AG10803 (cell line): ENCODE results near the gene NRXN2.

ENCODE experiments used
- DNase-seq: peaks from one replicate; pipeline ENCODE4 v3.0.0; 2010; ENCODE audit warnings: low read depth
- H3K4me3 ChIP-seq: 2 replicates; pipeline ENCODE4 v1.5.1; 2011; ENCODE audit warnings: mild to moderate bottlenecking, low read length, control low read depth
- TF ChIP-seq, protein P1 (sequence below): conservative IDR thresholded peaks from 2 replicates; pipeline ENCODE4 v1.5.1; 2011; ENCODE audit warnings: mild to moderate bottlenecking, low read length, control low read depth, inconsistent platforms

Gene NRXN2

DNA sequence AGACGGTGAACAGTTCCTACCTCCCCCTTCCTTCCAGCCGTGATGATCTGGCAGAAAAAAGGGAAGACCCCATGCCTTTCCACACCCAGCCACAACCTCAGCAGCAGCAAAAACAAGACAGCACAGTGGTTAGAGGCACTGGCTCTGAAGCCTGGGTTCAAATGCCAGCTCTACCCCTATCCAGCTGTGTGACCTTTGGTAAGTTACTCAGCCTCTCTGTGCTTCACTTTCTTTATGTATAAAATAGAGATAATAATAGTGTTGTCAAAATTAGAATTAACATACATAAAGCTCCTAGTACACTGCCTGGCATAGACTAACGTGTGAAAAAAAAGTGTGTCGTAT is 4.2 kb downstream of the NRXN2 start:
- no peak for DNase-seq
- TF ChIP-seq, protein P1, sequence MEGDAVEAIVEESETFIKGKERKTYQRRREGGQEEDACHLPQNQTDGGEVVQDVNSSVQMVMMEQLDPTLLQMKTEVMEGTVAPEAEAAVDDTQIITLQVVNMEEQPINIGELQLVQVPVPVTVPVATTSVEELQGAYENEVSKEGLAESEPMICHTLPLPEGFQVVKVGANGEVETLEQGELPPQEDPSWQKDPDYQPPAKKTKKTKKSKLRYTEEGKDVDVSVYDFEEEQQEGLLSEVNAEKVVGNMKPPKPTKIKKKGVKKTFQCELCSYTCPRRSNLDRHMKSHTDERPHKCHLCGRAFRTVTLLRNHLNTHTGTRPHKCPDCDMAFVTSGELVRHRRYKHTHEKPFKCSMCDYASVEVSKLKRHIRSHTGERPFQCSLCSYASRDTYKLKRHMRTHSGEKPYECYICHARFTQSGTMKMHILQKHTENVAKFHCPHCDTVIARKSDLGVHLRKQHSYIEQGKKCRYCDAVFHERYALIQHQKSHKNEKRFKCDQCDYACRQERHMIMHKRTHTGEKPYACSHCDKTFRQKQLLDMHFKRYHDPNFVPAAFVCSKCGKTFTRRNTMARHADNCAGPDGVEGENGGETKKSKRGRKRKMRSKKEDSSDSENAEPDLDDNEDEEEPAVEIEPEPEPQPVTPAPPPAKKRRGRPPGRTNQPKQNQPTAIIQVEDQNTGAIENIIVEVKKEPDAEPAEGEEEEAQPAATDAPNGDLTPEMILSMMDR = no peak
- H3K4me3 ChIP-seq = no peak overlapping the region

- TF ChIP-seq, protein P1 = no peak
- no peak for DNase-seq
These were observed 4.8 kb downstream of the NRXN2 start for GRCh38 chr11:64718084-64718779.

GRCh38 chr11:64717268-64717578 is 5.8 kb downstream of the NRXN2 start:
- TF ChIP-seq, protein P1 = no peak
- no peak for DNase-seq
- no peak overlapping the region for H3K4me3 ChIP-seq

More at GRCh38 chr11:64718084-64718779, 4.8 kb downstream of the NRXN2 start:
- H3K4me3 ChIP-seq = no peak overlapping the region

DNA sequence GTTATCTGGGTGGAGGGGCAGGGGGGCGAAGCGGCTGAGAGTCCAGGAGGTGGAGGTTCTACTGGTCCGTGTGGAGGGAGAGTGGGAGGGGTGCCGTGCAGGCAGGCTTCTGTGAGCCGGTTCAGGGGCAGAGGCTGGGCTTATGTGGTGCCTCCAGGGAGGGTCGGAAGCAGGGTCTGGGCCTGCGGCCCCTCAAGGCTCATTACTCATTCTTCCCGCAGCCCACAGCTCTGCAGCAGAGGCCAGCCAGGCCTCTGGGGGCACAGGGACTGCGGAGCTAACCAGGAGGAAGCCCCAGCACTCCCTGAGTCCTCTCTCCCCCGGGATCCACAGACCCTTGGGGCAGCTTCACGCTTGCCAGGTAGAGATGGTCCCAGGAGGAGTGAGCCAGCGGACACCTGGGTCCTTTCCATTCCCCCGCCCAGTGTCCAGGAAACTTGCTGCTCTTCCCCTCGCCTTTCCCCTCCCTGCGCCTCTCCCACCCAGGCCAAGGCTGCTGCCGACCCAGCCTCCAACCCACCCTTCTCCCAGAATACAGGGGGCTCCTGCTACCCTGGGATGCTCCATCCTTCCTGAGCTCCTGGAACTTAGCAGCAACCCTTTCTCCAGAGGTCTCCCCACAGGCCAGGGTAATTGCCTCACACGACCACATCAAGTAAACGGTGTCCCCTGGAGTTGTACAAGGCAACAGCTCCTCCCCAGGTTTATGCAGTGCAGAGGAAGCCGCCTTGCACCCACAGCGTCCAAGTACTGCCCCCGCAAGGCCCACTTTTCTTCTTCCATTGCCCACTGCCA is 6.3 kb downstream of the NRXN2 start:
- no peak for DNase-seq
- H3K4me3 ChIP-seq = no peak overlapping the region
- TF ChIP-seq, protein P1 = no peak

GRCh38 chr11:64715756-64716472 is 7.1 kb downstream of the NRXN2 start:
- DNase-seq = no peak
- H3K4me3 ChIP-seq = no peak overlapping the region
- TF ChIP-seq, protein P1 = no peak

DNA sequence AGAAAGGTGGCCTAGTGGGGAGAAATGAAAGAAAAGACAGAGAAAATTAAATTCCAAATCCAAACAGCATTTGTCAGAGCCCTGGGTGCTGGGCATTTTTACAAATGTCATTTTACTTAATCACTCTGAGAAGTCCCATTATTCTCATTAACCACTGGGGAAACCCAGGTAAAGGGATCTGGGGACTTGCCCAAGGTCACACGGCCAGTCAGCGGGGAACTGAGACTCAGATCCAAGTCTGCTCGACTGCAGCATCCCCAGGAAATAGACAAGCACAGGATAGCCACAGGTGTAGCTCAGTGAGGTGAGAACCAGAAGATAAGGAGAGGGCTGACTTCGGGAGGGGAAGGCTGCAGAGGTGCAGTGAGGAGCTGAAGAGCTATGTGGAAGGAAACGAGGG is 7.9 kb downstream of the NRXN2 start:
- DNase-seq = no peak
- no peak overlapping the region for H3K4me3 ChIP-seq
- TF ChIP-seq, protein P1 = no peak
